Fibroblast of mammary gland (primary cell): Measurements from ENCODE around the gene ARSI.

Experiments
- DNase-seq: peaks from one replicate; pipeline ENCODE4 v3.0.0-alpha.2; 2010; ENCODE audit warnings: low read depth
- H3K4me3 ChIP-seq: 2 replicates; pipeline ENCODE4 v1.5.1; 2011; ENCODE audit warnings: low read depth, mild to moderate bottlenecking, low read length, moderate library complexity; ENCODE audit not compliant: control insufficient read depth
- TF ChIP-seq, protein P1 (sequence below): conservative IDR thresholded peaks from 2 replicates; pipeline ENCODE4 v1.5.1; 2011; ENCODE audit warnings: low read depth, low read length, inconsistent platforms; ENCODE audit not compliant: control insufficient read depth, insufficient read depth

ARSI gene

DNA sequence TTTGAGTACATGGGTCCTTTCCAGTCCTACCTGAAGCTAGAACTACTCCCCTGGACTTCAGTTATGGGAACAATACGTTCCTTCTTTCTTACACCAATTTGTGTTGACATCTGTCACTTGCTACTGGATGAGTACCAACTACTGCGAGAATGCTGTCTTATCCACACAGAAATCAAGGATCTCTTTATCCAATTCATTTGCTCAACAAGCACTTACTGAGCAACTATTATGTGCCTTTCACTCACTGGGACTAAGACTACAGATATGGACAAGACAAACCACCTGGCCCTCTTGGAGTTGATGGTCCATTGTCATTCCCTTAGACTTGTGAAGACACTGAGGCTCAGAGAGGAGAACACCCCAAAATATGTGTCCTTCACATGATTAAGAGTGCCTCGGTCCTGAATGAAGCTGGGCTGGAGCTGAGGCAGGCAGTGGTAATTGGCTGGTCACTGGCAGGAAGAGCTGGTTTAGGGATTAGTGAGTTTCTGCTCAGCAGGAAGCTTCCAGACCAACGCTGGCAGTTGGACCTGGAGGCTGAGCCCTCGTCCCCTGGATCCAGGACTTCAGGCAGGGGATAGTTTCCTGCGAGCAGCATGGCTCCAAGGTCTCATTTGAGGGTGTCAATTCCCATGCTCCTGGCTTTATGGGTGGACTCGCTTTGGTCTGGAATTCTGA, 8.4 kb upstream of the ARSI start:
- no peak for DNase-seq
- H3K4me3 ChIP-seq, result no peak overlapping the region
- TF ChIP-seq, protein P1, sequence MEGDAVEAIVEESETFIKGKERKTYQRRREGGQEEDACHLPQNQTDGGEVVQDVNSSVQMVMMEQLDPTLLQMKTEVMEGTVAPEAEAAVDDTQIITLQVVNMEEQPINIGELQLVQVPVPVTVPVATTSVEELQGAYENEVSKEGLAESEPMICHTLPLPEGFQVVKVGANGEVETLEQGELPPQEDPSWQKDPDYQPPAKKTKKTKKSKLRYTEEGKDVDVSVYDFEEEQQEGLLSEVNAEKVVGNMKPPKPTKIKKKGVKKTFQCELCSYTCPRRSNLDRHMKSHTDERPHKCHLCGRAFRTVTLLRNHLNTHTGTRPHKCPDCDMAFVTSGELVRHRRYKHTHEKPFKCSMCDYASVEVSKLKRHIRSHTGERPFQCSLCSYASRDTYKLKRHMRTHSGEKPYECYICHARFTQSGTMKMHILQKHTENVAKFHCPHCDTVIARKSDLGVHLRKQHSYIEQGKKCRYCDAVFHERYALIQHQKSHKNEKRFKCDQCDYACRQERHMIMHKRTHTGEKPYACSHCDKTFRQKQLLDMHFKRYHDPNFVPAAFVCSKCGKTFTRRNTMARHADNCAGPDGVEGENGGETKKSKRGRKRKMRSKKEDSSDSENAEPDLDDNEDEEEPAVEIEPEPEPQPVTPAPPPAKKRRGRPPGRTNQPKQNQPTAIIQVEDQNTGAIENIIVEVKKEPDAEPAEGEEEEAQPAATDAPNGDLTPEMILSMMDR, result no peak

DNA sequence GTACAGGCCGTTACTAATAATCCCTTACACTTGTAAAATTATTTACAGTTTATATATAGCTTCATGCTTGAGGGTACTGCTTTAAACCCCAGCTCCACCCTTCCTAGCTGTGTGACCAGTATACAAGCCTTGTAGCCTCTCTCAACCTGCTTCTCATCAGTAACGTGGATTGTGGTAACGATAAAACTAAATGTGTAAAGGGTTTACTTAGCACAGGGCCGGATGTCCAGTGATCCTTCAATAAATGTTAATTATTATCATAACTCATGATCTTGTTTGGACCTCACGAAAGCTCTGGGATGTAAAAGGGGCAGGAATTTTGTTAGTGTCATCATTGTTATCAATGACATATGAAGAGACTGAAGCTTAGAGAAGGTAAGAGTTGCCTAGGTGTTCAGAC, 7.5 kb upstream of the ARSI start:
- DNase-seq, result no peak
- H3K4me3 ChIP-seq, result no peak overlapping the region
- TF ChIP-seq, protein P1, result no peak

DNA sequence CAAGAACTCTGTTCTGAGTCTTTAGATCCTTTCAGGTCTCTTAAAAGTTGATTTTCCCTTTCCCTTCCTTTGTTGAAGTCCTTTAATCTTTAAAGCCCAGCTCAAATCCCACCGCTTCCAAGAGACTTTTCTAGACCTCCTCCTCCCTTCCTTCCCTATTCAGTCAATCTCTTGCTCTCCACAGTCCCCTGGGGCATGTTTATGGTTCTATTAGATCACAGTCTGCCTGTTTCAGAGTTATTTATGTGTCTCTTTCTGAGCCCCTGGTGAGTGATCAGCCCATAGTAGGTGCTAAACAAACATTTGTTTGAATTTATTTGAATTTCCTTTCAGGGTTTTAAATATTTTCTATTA, 7.2 kb upstream of the ARSI start:
- DNase-seq, result no peak
- no peak overlapping the region for H3K4me3 ChIP-seq
- TF ChIP-seq, protein P1, result no peak

DNA sequence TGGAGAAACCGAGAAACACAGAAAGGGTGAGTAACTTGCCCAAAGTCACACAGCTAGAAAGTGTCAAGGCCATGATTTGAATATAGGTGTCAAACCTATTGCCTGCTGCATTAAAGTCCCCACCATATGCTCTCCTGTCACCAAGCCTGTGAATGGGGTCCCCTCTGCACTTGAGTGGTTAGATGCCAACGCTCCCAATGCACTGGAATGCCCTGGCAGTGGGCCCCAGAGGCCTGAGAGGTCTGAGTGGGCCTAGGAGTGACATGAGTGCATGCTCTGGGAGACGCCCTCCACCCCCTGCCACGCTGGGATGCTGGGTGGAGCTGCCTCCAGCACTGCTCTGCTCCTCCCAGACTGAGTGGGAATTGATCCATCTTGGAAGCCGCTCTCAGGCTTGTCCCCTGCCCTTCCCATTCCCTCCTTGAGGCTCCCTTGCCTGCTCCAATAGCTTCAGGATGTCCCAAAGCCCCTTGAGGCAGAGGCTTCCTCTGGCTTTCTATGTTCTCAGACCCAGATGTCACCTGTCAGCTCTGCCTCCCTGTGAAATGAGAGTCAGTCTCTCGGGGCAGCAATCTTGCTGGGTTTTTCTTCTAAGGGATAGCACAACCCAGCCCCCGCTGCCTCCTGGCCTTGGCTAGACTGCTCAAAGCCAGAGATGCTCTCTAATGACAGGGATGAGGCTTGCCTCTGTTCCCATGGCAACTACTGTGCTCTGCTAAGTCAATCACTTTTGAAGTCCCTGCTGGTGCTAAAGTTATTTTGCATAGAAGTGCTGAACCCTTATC, 6.6 kb upstream of the ARSI start:
- no peak for DNase-seq
- TF ChIP-seq, protein P1, result no peak
- H3K4me3 ChIP-seq, result no peak overlapping the region

DNA sequence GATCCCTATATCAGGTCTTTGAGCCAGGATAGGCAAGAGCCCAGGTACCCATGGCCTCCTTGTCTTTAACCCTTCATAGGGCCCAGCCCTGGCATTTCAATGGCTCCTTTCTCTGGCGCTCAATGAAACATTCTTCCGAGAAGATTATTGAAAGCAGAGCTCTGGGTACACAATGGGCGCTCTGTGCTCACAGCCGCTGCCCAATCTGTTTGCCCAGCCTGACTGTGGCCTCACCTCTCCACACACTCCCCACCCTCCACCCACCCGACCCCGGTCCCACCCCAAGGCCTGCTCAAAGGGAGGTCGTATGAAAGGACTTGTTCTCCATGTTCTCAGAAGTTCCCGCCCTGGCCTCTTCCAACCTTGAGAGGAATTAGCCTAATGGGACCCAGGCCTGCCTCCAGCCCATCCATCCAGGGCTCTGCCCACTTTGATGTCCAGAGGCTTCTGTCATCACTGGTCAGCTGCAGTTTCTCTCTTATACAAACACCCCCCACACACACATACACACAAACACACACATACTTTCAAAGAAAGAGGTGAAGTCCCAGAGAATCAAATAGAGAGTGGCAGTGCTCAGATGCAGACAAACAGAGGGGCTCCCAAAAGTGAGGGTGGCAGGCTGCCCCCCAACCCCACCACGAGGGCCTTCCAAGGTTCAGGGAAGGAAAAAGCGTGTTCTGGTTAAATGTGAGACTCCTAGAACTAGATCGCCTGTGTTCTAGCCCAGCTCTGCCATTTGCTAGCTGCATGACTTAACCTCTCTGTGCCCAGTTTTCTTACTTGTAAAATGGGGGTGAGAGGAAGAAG, 5.1 kb upstream of the ARSI start:
- TF ChIP-seq, protein P1, result no peak
- no peak overlapping the region for H3K4me3 ChIP-seq
- no peak for DNase-seq

DNA sequence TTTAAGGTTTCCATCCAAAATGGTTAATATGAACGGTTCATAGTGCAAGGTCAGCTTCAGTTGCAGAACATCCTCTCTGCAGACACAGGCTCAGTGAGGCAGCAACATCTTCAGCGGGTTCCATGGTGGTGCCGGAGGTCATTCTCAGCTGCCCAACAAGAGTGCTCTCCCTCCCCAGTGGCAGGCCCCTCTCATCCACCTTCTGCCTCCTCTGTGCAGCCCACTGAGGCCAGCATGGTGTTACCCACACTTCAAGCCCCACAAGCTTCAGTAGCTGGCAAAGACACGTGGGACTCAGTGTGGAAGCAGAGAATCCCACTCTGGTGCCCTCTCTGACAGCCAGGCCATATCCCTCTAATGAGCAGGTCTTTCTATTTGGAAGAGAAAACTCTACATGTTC, 4.1 kb upstream of the ARSI start:
- H3K4me3 ChIP-seq, result no peak overlapping the region
- no peak for DNase-seq
- TF ChIP-seq, protein P1, result no peak
